Calu3 (cell line): ENCODE results near the gene FOXP1. TPM values are rescaled to one million over a fixed set of nuclear protein-coding genes. Genes with fewer than 3 reads are reported as not detected.

ENCODE experiments used
- BruUV-seq: library from RNA; stranded (reverse); fragments of 400-500 nt; replicated peaks from 2 replicates; lab custom pipeline; 2021; lab: Mats Ljungman, UMichigan
- CTCF ChIA-PET: fragments of 300-600 bp; sonication (Branson Sonifier 250); formaldehyde crosslinking; loops from one replicate; lab custom pipeline; 2022; ENCODE audit warnings: antibody characterized with exemption; lab: Charles Lee
- DNase-seq: peaks from one replicate; pipeline ENCODE4 v3.0.0; 2022
- H3K27ac Mint-ChIP-seq: one replicate; pipeline ENCODE4 v1.8.0; 2022; ENCODE audit warnings: mixed read lengths; ENCODE audit not compliant: unreplicated experiment
- H3K27me3 Mint-ChIP-seq: one replicate; pipeline ENCODE4 v1.8.0; 2022; ENCODE audit warnings: mixed read lengths; ENCODE audit not compliant: unreplicated experiment
- H3K36me3 Mint-ChIP-seq: one replicate; pipeline ENCODE4 v1.8.0; 2022; ENCODE audit warnings: mild to moderate bottlenecking, moderate library complexity, mixed read lengths; ENCODE audit not compliant: insufficient read depth, unreplicated experiment
- H3K4me1 Mint-ChIP-seq: one replicate; pipeline ENCODE4 v1.8.0; 2022; ENCODE audit warnings: mild to moderate bottlenecking, low read depth, mixed read lengths; ENCODE audit not compliant: unreplicated experiment
- H3K4me3 Mint-ChIP-seq: one replicate; pipeline ENCODE4 v1.8.0; 2022; ENCODE audit warnings: mild to moderate bottlenecking, low read depth, moderate library complexity, mixed read lengths; ENCODE audit not compliant: unreplicated experiment
- H3K9me3 Mint-ChIP-seq: one replicate; pipeline ENCODE4 v1.8.0; 2022; ENCODE audit warnings: low read depth, mixed read lengths; ENCODE audit not compliant: unreplicated experiment
- intact Hi-C: fragments of 100-400 bp; cut with micrococcal nuclease; formaldehyde crosslinking; loops from one replicate; pipeline ENCODE4 v1.10.0; 2022; ENCODE audit not compliant: unreplicated experiment
- total RNA-seq: library from RNA; stranded (reverse); gene quantifications from 2 replicates; pipeline ENCODE4 v1.2.3, GENCODE V29; 2022
- TF ChIP-seq, protein P1 (sequence below): fragments of 200-600 bp; IDR thresholded peaks from one replicate; pipeline ENCODE4 v1.8.0; 2022; ENCODE audit warnings: antibody characterized with exemption; ENCODE audit not compliant: unreplicated experiment

The FOXP1 gene
- total RNA-seq, 1 experiment from 2014 or later, result 82.8 TPM

DNA sequence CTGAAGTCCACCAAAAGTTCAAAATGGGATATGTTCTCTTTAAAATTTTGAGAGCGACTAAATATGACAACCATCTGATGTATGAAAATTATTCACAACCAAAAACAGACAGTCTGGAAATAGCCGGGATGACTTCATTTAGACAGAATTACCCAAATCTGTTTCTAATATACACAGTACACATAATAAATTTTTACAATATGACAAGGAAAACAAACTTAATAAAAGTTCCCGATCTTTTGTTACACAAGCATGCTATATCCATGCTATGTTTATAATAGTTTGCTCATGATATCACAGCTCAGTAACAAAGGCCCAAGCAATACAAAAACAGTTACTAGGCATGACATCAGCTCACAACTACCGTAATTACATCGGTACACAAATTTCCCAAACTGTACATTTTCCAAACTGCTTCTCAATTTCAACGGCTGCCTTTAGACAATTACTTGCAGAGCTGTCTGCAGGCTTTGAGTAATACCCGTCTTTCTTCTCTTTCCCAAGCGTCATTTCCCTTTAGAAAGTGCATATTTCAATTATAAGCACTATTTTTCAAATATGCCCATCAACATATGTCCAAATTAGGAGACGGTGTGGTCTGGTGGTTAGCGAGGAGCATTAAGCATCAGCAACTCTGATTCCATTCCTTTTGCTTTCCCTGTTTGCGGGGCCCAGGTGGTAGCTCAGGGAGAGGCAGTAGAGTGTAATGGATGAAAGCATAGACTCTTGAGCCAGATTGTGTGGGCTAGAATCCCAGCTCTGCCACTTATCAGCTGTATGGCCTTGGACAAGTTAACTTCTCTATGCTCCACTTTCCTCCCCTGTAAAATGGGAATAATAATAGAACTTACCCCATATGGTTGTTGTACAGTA lies 481.2 kb downstream of the FOXP1 start:
- CTCF ChIA-PET, result interaction anchor here (0.7 kb wide), 2 partner anchors 19 to 93 kb away, joined by 4 to 5 read pairs; no protein-coding TSS in a partner anchor
- peaks cover 20% of the 10 kb centered on the region for H3K4me1 Mint-ChIP-seq
- no TSS peak for BruUV-seq
- intact Hi-C loops, result no loop called here
- H3K36me3 Mint-ChIP-seq, result no peaks in the 10 kb centered on the region
- H3K9me3 Mint-ChIP-seq, result no peaks in the 10 kb centered on the region
- H3K4me3 Mint-ChIP-seq, result no peak overlapping the region
- H3K27ac Mint-ChIP-seq, result no peak overlapping the region
- no peaks in the 10 kb centered on the region for H3K27me3 Mint-ChIP-seq
- no peak for DNase-seq
- TF ChIP-seq, protein P1, sequence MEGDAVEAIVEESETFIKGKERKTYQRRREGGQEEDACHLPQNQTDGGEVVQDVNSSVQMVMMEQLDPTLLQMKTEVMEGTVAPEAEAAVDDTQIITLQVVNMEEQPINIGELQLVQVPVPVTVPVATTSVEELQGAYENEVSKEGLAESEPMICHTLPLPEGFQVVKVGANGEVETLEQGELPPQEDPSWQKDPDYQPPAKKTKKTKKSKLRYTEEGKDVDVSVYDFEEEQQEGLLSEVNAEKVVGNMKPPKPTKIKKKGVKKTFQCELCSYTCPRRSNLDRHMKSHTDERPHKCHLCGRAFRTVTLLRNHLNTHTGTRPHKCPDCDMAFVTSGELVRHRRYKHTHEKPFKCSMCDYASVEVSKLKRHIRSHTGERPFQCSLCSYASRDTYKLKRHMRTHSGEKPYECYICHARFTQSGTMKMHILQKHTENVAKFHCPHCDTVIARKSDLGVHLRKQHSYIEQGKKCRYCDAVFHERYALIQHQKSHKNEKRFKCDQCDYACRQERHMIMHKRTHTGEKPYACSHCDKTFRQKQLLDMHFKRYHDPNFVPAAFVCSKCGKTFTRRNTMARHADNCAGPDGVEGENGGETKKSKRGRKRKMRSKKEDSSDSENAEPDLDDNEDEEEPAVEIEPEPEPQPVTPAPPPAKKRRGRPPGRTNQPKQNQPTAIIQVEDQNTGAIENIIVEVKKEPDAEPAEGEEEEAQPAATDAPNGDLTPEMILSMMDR, result no peak

DNA sequence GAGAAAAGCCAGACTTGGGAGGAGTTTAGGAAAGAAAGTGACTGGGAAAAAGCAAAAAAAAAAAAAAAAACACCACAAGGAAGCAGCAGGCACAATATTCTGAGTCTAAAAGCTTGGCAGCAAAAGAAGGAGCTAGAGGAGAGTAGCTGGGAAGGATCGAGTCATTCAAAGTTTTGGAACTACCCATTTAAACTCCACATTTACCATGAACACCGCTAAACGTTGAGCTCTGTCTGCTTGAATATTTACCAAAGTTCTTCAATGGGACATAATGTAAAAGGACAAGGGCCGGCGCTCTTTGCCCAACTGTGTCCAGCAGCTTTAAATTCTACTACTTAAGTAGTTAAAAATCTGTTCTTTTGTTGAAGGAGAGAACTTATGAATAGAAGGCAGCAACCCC lies 481.9 kb downstream of the FOXP1 start:
- Mint-ChIP-seq H3K4me1 (peaks cover 20% of the 10 kb centered on the region), H3K4me3 (no peak overlapping the region), H3K36me3 (no peaks in the 10 kb centered on the region), H3K27me3 (no peaks in the 10 kb centered on the region), H3K9me3 (no peaks in the 10 kb centered on the region), H3K27ac (no peak overlapping the region)
- CTCF ChIA-PET, result interaction anchor here (0.7 kb wide), 2 partner anchors 20 to 93 kb away, joined by 4 to 5 read pairs; no protein-coding TSS in a partner anchor
- intact Hi-C loops, result no loop called here
- TF ChIP-seq, protein P1, result no peak
- DNase-seq, result no peak
- no TSS peak for BruUV-seq

DNA sequence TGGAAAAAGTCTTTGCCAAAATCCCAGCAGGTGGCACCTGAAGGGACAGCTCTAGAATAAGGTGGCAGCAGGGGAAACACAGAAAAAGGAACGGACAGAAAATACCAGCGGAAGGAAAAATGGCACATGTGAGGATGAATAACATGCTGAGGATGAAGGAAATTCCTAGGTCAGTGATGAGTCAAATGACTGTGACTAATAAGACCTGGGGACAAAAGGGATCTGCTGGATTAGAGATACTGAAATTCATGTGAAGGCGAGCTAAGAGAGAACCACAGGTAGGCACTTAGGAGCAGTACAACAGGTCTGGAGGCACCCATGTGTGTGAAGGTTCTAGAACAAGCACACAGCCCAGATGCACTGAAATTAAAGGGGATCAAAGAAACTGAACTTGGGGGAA lies 482.5 kb downstream of the FOXP1 start:
- no peaks in the 10 kb centered on the region for H3K36me3 Mint-ChIP-seq
- DNase-seq, result no peak
- intact Hi-C loops, result no loop called here
- no peak overlapping the region for H3K4me3 Mint-ChIP-seq
- H3K4me1 Mint-ChIP-seq, result peaks cover 20% of the 10 kb centered on the region
- CTCF ChIA-PET, result interaction anchor here (0.5 to 0.6 kb wide), 2 partner anchors 10 to 341 kb away, joined by 3 read pairs; no protein-coding TSS in a partner anchor
- H3K9me3 Mint-ChIP-seq, result no peaks in the 10 kb centered on the region
- no peak overlapping the region for H3K27ac Mint-ChIP-seq
- TF ChIP-seq, protein P1, result no peak
- H3K27me3 Mint-ChIP-seq, result no peaks in the 10 kb centered on the region
- no TSS peak for BruUV-seq

DNA sequence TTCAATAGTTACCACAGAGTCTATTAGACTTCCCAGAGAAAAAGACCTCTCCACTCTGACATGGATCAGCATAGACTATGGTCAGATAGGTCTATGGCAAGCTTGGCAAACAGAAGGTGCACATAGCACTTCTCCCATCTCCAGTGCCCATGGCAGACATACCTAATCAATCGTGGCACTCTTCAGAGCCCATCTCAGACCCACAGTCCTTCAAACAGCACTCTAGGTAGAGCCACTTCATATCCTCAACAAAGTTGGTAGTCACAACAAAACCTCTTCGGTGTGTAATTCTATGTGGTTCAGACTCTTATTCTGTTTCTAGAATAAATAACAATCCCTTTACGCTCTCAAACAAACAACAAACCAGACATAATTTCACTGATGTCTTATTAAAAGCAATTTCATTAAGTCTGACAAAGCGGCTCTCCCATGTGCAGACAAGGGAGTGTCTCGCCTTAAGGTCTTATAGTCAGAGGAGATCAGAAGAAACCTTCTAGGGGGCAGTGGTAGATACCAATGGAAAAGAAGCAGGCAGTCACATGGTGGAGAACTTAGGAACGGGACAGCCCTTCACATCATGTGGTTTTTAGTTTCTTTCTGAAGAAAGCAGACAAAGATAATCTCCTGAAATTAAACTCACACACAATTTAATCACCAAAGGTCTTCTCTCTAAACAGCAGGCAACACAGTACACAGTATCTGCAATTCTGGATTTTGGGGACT lies 483.4 kb downstream of the FOXP1 start:
- no peak overlapping the region for H3K27ac Mint-ChIP-seq
- CTCF ChIA-PET, result interaction anchor here (0.6 kb wide), 1 partner anchor 9 kb away, joined by 3 read pairs; no protein-coding TSS in a partner anchor
- TF ChIP-seq, protein P1, result no peak
- no TSS peak for BruUV-seq
- intact Hi-C loops, result no loop called here
- DNase-seq, result no peak
- H3K4me1 Mint-ChIP-seq, result peaks cover 20% of the 10 kb centered on the region
- H3K9me3 Mint-ChIP-seq, result no peaks in the 10 kb centered on the region
- no peaks in the 10 kb centered on the region for H3K36me3 Mint-ChIP-seq
- no peaks in the 10 kb centered on the region for H3K27me3 Mint-ChIP-seq
- H3K4me3 Mint-ChIP-seq, result no peak overlapping the region
